ENCODE data around the gene EMC8. TPM values are rescaled to one million over a fixed set of nuclear protein-coding genes. Genes with fewer than 3 reads are reported as not detected.
A peak's percentile ranks its signal among the peaks of the same experiment; 100 is the strongest.
"Not testable (repeated sequence)": the region's sequence is repeated elsewhere in the genome, so short reads cannot be mapped to it uniquely, and the experiment has no call there.

EMC8 gene
- total RNA-seq, 1 donor from 2014 or later, result 36.9 TPM

GRCh38 chr16:85835227-85835751 is 35.9 kb upstream of the EMC8 start:
- no peak for DNase-seq (ENCODE audit: low read depth, low spot score)

DNA sequence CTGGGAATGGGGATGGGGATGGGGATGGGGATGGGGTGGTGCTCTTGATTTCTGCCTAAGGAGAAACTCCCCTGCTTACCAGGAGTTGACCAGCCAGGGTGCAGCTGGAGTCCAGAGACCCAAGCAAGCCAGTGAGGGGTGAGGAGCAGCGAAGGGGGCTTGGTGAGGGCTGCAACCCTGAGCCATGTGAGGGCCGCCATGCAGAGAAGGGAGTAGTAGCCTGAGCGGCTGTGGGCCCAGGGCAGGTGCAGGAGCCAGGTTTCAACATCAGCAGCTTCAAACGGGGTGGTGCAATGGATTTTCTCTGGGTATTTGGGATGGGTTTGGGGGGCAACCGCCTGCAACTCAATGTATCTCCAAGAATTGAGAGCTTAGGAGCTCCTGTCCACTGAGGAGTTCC is 35.4 kb upstream of the EMC8 start:
- DNase-seq (ENCODE audit: low read depth, low spot score), result no peak

DNA sequence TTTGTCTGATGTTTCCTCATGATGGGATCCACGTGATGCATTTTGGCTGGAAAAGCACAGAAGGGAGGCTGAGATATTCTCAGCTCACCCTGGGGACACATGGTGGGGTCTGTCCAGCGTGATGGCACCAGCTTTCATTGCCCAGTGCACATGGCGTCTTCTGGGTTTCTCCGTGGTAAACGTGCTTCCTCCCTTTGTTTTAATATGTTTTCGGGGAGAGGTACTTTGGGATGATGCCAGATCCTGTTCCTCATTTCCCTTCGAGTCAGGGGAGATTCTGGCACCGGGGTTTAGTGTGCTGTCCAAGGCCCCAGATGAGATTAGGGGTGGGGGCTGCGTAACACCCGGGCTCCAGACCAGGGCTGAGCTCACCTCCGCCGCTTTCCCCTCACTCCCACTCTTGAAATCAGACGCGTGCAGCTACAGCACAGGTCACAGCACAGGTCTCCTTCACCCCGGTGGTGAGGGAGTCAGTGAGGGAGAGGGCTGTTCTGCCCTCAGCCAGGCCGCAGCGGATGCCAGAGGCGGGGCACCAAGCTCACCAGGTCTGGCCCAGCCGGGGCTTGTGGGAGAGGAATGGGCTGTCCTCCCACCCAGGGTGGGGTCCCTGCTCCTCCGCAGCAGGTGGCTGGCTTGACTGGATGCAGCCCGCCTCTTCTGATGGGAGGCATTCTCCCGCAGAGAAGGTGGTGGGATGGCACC is 34.0 kb upstream of the EMC8 start:
- DNase-seq (ENCODE audit: low read depth, low spot score), result no peak

GRCh38 chr16:85832570-85833218 is 33.4 kb upstream of the EMC8 start:
- DNase-seq (ENCODE audit: low read depth, low spot score), result no peak

- no peak for DNase-seq (ENCODE audit: low read depth, low spot score)
These were observed 31.5 kb upstream of the EMC8 start for GRCh38 chr16:85830821-85831220.

DNA sequence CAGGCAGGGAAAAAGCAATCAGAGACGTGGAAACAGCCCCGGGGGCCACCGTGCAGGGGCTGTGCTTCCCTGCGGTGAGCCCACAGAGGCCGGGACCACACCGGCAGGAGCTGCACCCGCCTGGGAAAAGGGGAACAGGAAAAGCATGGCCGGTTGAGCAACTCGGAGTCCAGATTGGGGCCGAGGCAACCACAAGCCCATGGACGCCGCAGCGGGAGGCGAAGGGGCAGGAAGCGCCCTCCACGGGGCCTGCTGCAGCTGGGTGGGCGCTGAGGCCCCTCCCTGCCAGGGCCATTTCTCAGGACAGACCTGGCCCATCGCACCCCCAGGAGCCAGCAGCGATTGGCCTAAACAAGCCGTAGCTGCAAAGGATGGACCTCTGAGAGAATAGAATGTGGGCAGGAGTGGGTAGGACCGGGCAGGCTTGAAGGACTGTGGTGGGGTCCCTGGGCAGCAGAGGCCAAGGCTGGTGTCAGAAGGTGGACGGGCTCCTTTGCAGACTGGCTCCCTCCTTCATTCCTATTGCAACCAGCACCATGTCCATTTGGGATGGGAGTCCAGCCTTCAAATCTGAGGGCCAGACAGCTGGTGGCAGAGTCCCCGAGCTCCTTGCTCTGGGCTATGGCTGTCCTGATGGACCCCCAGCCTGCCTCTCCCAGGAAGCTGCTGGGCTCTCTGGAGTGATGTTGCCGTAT is 30.6 kb upstream of the EMC8 start:
- no peak for DNase-seq (ENCODE audit: low read depth, low spot score)

GRCh38 chr16:85829171-85829719 is 29.9 kb upstream of the EMC8 start:
- DNase-seq (ENCODE audit: low read depth, low spot score), result no peak

DNA sequence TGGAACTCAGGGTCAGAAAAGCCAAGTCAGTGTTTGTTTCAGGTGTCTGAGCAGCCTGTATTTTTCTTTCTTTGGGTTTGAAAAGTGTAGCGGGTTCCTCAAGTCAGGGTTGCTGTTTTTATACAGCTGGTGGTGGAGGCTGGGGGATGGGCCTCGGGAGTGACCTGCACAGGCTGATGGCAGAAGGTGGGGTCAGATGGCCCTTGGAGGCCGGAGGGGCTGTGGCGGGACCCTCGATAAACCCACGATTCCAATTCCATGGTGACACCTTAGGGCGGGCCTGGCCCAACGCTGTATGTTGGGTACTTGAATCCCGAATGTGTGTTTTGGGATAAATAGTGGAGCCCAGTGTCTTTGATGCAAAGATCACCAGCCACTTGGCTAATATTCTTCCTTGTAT is 28.8 kb upstream of the EMC8 start:
- DNase-seq (ENCODE audit: low read depth, low spot score), result no peak

- no peak for DNase-seq (ENCODE audit: low read depth, low spot score)
These were observed 27.4 kb upstream of the EMC8 start for GRCh38 chr16:85826686-85827247.

DNA sequence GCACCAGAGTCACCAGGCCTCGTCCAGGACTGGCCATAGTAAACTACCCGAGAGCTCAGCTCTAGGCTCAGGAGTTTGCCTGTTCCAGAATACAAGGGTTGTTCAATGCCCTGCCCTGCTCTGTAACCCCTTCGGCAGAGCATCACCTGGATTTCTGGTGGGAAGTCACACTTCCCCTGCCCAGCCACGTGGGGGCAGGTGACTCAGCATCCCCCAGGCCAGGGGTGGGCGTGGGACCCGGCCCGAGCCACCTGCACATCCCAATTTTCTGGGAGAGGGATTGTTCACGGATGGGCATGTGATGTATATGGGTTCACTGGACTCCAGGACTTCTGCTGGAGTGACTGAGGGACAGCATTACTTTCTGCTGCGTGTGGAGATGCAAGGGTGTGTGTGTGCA is 26.0 kb upstream of the EMC8 start:
- DNase-seq (ENCODE audit: low read depth, low spot score), result no peak

- no peak for DNase-seq (ENCODE audit: low read depth, low spot score)
These were observed 25.1 kb upstream of the EMC8 start for GRCh38 chr16:85824161-85825135.

GRCh38 chr16:85823328-85823920 is 24.1 kb upstream of the EMC8 start:
- no peak for DNase-seq (ENCODE audit: low read depth, low spot score)

DNA sequence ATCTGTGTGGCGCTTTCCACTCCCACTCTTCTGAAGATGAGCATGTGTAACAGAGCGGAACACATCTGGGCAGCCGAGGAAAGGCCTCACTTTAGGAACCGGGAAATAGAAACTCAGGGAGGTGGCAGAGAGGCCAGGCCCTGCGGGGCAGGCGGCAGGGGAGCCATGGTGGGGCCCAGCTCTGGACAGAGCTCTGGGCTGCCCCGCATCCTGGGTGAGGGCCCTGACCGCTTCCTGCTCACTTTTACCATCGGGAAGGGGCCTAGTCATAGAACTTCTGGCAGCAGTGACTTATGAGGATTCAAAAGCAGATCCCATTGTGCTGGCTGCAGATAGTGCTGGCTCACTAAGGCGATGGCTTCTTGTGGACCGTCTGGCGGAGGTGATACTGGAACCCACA is 22.8 kb upstream of the EMC8 start:
- DNase-seq (ENCODE audit: low read depth, low spot score), result no peak

DNA sequence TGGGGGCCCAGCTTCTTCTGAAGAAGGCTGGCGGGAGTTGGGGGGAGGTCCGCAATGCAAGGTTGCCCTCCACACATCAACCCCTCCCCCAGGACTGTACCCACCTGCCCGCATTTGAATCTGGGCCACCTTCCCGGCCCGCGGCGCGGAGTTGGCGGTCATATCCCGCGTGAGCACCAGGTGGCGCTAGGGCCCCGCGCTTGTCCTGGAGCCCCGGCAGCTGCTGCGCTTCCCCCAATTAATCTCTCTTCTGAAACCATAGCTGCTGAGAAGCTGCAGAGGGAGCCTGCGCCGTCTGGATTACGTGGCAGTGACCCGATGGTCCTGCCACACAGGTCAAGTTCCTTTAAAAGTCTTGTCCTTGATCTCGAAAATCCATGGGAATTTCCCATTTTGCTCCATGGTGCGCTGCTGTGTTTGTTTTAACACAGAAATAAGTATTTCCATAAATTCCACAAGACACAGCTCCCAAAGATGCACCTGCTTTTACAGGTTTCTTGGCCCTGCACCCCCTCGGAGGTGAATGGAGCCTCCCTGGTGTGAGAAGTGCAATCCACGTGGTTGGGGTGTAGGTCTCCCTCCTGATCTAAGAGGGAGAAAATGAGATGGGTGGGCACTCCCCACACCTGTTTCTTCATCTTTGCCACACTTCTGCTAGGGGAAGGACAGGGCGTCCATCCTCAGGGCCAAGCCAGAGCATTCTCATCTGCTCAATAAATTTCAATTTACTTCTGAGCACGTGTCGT is 22.2 kb upstream of the EMC8 start:
- peak; percentile 22 for DNase-seq (ENCODE audit: low read depth, low spot score)

DNA sequence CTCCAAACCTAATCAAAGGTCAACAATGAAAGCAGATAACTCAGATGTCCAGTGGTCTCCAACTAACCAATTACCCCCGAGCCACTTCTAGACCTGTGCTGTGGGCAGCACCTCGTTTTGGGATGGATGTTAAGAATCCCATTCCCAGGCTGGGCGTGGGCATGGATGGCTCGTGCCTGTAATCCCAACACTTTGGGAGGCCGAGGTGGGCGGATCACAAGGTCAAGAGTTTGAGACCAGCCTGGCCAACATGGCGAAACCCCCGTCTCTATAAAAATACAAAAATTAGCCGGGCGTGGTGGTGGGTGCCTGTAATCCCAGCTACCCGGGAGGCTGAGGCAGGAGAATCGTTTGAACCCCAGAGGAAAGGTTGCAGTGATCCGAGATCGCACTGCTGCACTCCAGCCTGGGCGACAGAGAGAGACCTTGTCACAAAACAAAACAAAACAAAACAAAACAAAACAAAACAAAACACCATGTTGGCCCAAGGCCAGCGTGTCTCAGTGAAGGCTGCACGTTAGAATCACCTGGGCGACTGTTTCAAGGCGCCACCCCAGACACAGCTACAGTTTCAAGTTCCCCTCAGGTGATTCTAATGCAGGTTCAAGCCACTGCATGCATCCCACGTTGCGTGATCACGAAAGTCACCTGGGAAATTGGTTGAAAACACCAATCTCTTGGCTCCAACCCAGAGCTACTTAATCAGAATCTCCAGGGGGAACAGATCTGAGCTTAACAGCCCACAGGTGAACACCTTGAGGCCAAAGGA is 21.4 kb upstream of the EMC8 start:
- no peak for DNase-seq (ENCODE audit: low read depth, low spot score)

- no peak for DNase-seq (ENCODE audit: low read depth, low spot score)
These were observed 20.4 kb upstream of the EMC8 start for GRCh38 chr16:85819771-85820170.

DNA sequence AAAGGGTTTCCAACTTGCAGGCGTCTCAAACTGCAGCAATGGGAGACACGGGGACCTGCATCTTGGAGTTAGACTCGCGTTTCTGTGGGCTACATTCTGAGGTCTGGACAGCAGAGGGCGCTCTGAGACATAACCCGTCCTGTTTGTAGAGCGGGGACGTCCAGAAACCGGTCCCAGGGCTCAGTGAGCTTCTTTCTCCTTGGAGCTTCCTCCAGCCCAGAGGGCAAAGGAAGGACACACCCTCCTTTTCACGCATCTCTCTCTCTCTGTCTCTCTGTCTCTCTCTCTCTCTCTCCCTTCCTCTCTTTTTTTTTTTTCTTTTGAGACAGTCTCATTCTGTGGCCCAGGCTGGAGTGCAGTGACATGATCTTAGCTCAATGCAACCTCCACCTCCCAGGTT is 19.9 kb upstream of the EMC8 start:
- no peak for DNase-seq (ENCODE audit: low read depth, low spot score)

DNA sequence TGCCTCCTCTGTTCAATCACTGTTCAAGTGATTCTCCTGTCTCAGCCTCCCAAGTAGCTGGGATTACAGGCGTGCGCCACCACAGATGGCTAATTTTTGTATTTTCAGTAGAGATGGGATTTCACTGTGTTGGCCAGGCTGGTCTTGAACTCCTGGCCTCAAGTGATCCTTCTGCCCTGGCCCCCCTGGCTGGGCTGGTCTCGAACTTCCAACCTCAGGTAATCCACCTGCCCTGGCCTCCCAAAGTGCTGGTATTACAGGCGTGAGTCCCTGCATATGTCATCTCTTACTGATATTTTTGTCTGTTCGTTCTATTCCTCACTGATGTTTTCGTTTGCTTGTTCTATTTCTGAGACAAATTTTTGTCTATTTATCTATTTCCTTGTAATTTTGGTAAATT is 17.9 kb upstream of the EMC8 start:
- DNase-seq (ENCODE audit: low read depth, low spot score), result not testable (repeated sequence)

DNA sequence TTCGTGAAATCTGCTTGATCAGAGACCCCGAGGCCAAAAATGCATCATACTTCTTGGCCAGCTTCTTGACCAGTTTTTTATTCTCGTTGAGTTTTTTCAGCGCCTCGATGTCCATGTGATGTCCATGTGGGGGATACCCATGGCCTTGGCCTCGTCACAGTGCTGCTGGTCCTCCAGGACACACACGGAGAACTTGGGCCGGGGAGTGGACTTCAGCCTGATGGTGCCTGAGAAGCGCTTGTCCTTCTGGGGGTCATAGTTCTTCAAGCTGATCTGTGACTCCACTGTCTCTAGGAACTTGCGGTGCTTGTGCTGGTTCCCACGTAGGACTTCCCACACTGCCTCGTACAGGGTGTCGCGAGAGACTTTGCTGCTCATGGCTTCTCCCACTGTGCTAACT is 16.8 kb upstream of the EMC8 start:
- no peak for DNase-seq (ENCODE audit: low read depth, low spot score)

Data from pulmonary artery endothelial cell (primary cell).